ENCODE measurements around the gene FPGS. TPM values are rescaled to one million over a fixed set of nuclear protein-coding genes. Genes with fewer than 3 reads are reported as not detected.
"Not testable (repeated sequence)": the region's sequence is repeated elsewhere in the genome, so short reads cannot be mapped to it uniquely, and the experiment has no call there.

Gene FPGS
- polyA plus RNA-seq, 2 of the 4 experiments (the other 2 are of a cell fraction), result 28.8 to 48.5 TPM

- POLR2A ChIA-PET, result no interaction called here
- Histone ChIP-seq H3K4me1 (peaks cover 9% of the 10 kb centered on the region; the same call in 2 of the 3 replicates), H3K27ac (peak overlapping the region; percentile 48 to 71; a peak in 5 of 6 replicates), H3K9me3 (no peaks in the 10 kb centered on the region), H3K4me2 (no peak overlapping the region; the same call in 2 of the 3 replicates), H3K4me3 (no peak overlapping the region)
- FAIRE-seq (no peak), DNase-seq (ENCODE audit: low read depth in 1 of 2, low spot score in 1 of 2) (no peak), ATAC-seq (peak; percentile 43 to 50; a peak in 5 of 6 replicates)
- CTCF ChIA-PET, result interaction anchor here (0.8 to 12.1 kb wide), 7 partner anchors 8 to 190 kb away, joined by 3 to 157 read pairs (median 5); partner anchors contain the start of gene TOR2A
- 60% methylated on average over 13 of the region's 17 CpGs for WGBS (ENCODE audit: missing lambda C conversion rate)
- no peak for TF ChIP-seq POLR2A (IDR thresholded peaks at IDR 0.05; ENCODE audit: low read length)
- peak; percentile 13 for TF ChIP-seq ZFP36 (IDR thresholded peaks at IDR 0.05; ENCODE audit: borderline replicate concordance, partially characterized antibody)
- TF ChIP-seq EHF (CRISPR knock-in tag; IDR thresholded peaks at IDR 0.05), result no peak
Measured at GRCh38 chr9:127779136-127779981, 23.3 kb upstream of the FPGS start.

DNA sequence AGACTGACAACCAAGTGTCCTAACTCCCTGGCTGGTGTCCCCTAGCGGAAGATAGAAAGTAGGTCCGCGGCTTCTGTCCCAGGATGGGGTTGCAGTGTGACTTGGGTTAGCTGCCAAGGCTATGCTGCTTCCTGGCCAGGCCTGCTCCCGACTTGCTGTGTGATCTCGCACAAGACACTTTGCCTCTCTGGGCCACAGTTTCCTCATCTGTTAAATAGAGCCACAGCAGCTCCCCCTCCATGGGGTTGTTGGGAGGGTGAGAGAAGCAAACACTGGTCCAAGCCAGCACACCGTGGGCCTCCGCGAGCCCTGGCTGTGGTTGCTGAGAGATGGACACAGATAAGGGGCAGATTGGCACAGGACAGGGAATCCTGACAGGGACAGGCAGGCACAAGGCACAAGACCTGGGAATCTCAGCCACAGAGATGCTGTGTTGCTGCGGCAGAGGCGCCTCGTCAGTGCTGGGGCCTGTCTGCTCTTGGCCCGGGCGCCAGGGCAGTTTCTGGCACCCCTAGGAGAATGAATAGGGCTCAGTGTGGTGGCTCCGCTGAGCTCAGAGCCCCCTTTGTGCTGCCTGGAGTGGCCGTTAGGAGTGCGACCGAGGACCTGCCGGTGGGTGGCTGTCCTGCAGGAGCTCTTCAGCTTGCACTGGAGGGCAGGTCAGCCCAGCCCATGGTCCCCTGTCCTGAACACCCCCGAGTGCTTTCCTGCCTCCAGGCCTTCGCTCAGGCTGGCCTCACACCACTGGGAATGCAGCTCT, 22.4 kb upstream of the FPGS start:
- Histone ChIP-seq H3K4me2 (no peak overlapping the region), H3K9me3 (no peaks in the 10 kb centered on the region), H3K4me3 (no peak overlapping the region), H3K27ac (no peak overlapping the region), H3K4me1 (peaks cover 13% of the 10 kb centered on the region; the same call in 2 of the 3 replicates)
- WGBS (ENCODE audit: missing lambda C conversion rate), result 83% methylated on average over 20 of the region's 20 CpGs
- no peak for ATAC-seq
- CTCF ChIA-PET, result interaction anchor here (2.4 to 12.1 kb wide), 3 partner anchors 11 to 90 kb away, joined by 7 to 157 read pairs (median 132); partner anchors contain the start of gene TOR2A
- TF ChIP-seq ZFP36 (IDR thresholded peaks at IDR 0.05; ENCODE audit: borderline replicate concordance, partially characterized antibody), result peak; percentile 11
- TF ChIP-seq MYC (IDR thresholded peaks at IDR 0.05; ENCODE audit: borderline replicate concordance, low read length), result no peak
- POLR2A ChIA-PET, result no interaction called here
- no peak for FAIRE-seq
- no peak for DNase-seq (ENCODE audit: low read depth in 1 of 2, low spot score in 1 of 2)

DNA sequence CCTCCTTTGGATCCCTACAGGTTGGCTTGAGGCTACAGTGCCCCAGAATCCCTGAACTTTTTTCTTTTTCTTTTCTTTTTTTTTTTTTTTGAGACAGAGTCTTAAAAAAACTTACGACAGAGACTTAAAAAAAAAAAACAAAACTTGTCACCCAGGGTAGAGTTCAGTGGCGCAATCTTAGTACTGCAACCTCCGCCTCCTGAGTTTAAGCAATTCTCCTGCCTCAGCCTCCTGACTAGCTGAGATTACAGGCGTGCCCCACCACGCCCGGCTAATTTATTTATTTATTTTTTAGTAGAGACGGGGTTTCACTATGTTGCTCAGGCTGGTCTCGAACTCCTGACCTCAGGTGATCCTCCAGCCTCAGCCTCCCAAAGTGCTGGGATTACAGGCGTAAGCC, 21.8 kb upstream of the FPGS start:
- H3K4me3 ChIP-seq; DNase-seq (ENCODE audit: low read depth in 1 of 2, low spot score in 1 of 2); H3K9me3 ChIP-seq; FAIRE-seq; POLR2A ChIA-PET; H3K4me2 ChIP-seq; ATAC-seq; H3K27ac ChIP-seq: not testable (repeated sequence)
- CTCF ChIA-PET, result interaction anchor here (0.6 to 12.1 kb wide), 4 partner anchors 12 to 89 kb away, joined by 3 to 157 read pairs (median 70); partner anchors contain the start of gene TOR2A
- 82% methylated on average over 9 of the region's 9 CpGs for WGBS (ENCODE audit: missing lambda C conversion rate)
- peaks cover 13% of the 10 kb centered on the region; the same call in 2 of the 3 replicates for H3K4me1 ChIP-seq

- H3K4me1 ChIP-seq, result peaks cover 13% of the 10 kb centered on the region; the same call in 2 of the 3 replicates
- no peak for TF ChIP-seq HOXA7 (CRISPR knock-in tag; IDR thresholded peaks at IDR 0.05)
- TF ChIP-seq KDM5A (IDR thresholded peaks at IDR 0.05), result no peak
- TF ChIP-seq MYC (IDR thresholded peaks at IDR 0.05; ENCODE audit: borderline replicate concordance, low read length), result no peak
- TF ChIP-seq RAD21 (conservative IDR thresholded peaks at IDR 0.05 in 1 of 2, IDR thresholded peaks at IDR 0.05 in 1 of 2), result no peak
- TF ChIP-seq CEBPB (IDR thresholded peaks at IDR 0.05), result no peak
- no peak for TF ChIP-seq TP53 (CRISPR knock-in tag; IDR thresholded peaks at IDR 0.05)
- no peak for TF ChIP-seq GATA3 (IDR thresholded peaks at IDR 0.05; ENCODE audit: borderline replicate concordance)
- TF ChIP-seq, protein P1, sequence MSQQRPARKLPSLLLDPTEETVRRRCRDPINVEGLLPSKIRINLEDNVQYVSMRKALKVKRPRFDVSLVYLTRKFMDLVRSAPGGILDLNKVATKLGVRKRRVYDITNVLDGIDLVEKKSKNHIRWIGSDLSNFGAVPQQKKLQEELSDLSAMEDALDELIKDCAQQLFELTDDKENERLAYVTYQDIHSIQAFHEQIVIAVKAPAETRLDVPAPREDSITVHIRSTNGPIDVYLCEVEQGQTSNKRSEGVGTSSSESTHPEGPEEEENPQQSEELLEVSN (IDR thresholded peaks at IDR 0.05; ENCODE audit: borderline replicate concordance, low read depth), result no peak
- TF ChIP-seq HOXB5 (CRISPR knock-in tag; IDR thresholded peaks at IDR 0.05), result no peak
- TF ChIP-seq JUN (IDR thresholded peaks at IDR 0.05), result no peak
- TF ChIP-seq ZFP36 (IDR thresholded peaks at IDR 0.05; ENCODE audit: borderline replicate concordance, partially characterized antibody), result no peak
- no peak for TF ChIP-seq CHD4 (IDR thresholded peaks at IDR 0.05; ENCODE audit: borderline replicate concordance)
- no peak for TF ChIP-seq CBX8 (IDR thresholded peaks at IDR 0.05)
- TF ChIP-seq RCOR1 (IDR thresholded peaks at IDR 0.05; ENCODE audit: low read depth, low read length), result no peak
- ATAC-seq, result no peak
- no peaks in the 10 kb centered on the region for H3K9me3 ChIP-seq
- 90% methylated on average over 4 of the region's 4 CpGs for WGBS (ENCODE audit: missing lambda C conversion rate)
- H3K4me2 ChIP-seq, result no peak overlapping the region
- CTCF ChIA-PET, result interaction anchor here (2.0 to 12.1 kb wide), 4 partner anchors 13 to 88 kb away, joined by 9 to 157 read pairs (median 123); partner anchors contain the start of gene TOR2A
- H3K4me3 ChIP-seq, result no peak overlapping the region
- H3K27ac ChIP-seq, result no peak overlapping the region
- DNase-seq (ENCODE audit: low read depth in 1 of 2, low spot score in 1 of 2), result no peak
- POLR2A ChIA-PET, result no interaction called here
- no peak for FAIRE-seq
Measured at GRCh38 chr9:127781806-127782205, 20.9 kb upstream of the FPGS start.

Measured in A549 (cell line).